ENCODE results near the gene KLF9.

Gene KLF9

DNA sequence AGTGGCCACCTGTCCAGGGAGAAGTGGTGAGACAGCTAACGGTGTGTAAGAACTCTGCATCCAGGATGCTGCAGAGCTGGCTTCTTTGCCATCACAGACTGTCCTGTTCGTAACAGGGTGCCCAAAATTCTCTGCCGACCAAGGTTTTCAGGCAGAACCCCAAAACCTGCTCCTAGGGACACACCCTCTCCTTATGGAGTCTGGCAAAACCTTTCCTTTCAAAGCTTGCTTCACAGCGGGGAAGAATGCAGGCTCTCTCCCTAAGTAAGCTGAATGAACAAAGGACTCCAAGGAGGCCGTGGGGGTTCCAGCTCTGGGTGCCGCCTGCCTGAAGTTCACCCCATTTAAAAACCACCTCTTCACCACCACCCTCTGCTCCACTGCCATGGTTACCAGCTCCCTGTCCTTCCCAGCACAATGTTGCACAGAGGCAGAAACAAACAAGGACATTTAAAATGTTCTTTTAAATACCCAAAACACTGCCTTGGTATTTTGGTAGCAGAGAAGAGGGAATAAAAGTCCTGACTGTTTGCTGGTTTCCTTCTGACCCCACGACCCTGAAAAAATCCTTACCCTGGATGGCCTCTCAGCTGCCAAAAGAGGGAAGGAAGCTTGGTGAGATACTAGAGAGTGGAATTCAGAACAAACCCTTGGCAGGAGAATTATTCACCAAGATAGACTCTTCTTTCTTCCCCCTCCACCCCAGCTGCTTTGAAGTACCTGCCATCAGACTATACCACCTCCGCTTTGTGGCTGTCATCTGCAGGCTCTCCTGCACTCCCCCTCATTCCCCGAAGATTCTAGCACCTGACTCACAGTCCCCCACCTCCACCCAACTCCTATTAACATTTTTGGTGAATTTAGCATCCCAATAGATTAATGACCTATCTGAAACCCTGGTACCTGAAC is 7.1 kb upstream of the KLF9 start:
- DNase-seq = peak; percentile 20

DNA sequence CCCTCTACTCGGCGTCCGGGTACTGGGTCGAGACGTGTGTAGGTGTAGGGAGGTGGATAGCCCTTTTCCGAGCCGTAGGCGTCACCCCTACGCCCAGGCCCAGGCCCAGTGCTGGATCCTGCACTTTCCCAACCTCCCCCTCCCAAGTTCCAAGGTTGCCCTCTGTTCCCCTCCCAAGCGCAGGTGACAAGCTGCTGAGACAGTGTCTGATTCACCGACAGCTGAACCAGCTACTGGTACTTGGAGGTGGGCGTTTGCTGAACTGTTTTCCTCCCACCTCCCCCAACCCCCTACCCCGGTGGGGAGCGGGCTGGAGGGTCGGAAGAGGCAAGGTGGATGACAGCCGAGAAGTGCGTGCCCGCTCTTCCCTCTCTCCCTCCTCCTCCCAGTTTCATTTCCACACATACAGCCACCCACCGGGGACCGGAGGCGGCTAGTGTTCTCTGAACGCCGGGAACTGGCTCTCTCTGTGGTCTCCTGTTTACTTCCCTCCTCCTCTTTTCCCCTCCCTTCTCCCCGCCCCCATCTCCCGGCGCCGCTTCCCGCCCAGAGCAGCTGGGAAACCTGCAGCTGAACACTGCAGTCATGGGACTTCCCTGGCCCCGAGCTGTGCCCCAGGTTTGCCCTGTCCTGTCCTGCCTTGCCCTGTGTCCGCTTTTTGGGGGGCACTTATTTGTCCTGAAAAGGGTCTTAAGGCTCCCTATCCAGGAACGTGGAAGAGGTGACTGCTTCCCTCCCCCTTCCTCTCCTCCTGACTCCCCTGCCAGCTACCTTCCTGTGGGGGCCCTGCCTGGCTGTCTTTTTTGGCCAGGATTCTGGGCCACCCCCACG is 6.2 kb upstream of the KLF9 start:
- DNase-seq = peak; percentile 89

DNA sequence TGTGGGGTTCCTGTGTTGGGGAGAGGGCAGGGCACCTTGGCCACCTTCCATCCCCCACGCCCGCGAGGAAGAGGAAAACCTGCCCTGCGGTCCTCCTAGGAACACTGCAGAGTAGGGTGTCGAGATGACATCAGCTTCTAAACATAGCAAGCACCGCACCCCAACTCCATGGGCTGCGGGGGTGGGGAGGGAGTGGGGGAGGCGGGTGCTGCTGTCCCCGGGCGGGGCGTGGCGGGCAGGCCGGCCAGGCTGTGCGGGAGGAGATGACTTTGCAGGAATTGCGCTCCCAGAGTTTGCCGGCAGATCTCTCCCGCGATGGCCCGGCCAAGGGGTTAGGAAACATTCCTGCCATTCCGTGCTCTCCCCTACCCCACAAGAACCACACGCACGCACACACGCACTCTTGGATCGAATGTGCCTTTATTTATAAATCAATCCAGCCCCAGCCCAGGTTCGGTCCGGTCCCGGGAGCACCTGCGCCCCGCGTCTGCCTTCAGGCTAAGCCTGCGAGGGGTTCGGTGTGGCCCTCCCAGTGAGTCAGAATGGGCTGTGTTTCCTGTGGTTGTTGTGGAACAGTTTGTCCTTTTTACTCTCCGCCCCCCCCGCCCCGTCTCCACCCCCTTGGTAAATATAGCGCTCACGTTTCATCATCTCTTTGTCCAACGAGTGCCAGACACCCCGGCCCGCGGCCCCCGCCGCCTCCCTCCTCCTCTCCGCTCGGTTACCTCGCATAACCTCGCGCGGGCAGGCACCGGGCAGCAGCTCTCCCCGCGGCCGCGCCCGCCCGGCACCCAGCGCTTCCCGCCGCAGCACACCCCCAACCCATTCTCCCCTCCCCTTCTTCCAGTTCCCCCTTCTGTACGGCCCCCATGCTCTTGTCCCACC is 5.3 kb upstream of the KLF9 start:
- peak; percentile 86 for DNase-seq

DNA sequence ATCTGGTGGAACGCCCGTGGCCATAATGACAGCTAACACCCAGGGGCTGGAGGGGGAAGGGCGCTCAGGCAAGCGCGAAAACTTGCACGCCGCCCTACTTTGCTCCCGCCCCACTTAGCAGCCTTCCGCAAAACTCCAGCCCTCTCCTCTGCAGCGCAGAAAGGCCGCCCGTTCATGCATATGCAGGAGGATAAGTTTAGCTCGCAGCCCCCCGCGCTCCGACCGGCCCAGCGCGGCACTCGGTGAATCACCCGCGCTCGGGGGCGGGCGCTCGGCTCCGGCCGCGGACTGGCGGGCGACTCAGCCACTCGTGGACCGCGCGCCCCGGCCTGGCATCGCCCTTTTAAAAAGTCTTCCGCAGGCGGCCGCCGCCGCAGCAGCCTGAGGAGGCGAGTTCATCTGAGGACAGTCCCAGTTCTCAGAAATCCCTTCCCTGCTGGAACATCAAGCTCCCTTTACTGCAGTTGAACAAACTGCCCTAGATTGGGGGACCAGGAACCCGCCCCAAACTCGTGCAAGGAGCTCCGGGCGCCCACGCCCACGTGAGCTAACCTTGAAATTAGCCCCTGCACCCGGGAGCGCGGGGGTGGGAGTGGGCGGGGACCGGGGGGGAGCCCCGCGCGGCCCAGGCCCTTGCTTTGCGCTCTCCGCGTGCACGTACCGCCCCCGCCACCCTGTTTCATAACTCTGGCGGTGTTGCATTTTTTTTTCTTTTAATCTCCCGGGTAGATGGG is 4.5 kb upstream of the KLF9 start:
- DNase-seq = peak; percentile 93

DNA sequence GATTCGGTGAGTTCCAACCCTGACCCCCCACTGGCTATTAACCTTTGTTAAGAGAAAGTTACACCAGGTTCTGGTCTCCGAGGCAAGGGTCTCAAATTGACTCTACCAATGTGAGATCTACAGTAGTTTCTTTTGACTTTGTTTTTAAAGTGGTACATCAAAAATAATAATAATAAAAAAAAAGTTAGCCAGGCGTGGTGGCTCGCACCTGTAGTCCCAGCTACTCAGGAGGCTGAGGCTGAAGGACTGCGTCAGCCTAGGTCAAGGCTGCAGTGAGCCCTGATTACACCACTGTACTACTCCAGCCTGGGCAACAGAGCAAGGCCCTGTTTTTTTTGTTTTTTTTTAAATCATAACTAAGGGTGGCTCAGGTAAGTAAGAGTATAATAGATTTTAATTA is 1.0 kb upstream of the KLF9 start:
- DNase-seq = no peak

DNA sequence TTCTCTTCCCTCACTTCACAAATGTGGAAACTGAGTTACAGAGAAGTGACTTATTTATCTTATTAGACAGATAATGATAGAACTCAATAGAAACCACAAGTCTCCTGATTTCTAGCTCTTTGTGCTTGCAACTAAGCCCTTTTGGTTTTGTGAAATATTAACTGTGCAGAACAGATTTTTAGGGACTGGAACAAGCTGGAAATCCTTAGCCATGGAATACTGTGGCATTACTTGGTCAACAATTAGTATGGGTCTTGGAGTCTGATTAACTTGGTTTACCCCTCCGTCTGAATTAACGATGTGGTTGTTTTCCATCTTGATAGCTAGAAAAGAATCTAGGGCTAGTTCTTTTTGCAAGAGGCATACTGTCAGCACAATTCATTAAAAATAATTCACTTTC is 584 bp upstream of the KLF9 start:
- no peak for DNase-seq

DNA sequence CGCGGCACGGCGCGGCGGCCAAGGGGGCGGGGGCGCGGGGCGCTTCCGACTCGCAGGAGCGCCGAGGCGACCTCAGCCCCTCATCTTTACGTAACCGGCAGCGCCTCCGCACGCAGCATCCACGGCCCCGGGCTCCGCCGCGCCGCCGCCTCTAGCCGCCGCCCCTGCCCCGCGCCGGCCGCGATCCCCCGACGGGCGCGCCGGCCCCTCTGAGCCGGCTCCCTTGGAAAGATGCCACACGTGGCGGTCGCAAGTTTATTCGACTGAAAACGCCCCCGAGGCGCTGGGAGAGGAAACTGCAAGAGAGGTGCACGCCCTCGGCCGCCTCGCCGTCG is 1.0 kb downstream of the KLF9 start:
- DNase-seq = no peak

DNA sequence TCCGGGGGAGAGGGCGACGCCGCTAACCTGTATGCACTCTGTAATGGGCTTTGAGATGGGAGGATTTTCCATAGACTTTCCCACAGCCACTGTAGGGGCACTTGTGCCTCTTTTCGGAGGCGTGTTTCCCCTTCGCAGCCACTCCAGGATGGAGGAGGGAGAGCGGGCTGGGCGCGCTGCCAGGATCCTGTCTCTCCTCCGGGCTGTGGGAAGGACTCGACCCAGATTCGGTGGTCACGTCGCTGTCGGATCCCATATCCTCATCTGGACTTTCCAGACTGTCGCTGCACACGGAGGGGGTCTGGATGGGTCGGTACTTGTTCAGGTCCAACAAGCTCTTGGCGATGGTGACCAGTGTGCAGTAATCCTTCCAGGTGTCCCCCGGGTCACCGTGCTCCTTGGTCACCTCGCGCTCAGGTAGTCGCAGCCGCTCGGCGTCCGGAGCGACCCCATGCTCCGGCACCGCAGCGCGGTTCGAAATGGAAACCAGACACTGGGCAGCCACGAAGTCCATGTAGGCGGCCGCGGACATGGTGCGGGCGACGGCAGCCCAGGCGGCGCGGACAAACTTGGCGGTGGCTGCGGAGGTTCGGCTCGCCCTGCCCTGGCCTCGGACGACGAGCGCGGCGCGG is 1.5 kb downstream of the KLF9 start:
- peak; percentile 85 for DNase-seq

DNA sequence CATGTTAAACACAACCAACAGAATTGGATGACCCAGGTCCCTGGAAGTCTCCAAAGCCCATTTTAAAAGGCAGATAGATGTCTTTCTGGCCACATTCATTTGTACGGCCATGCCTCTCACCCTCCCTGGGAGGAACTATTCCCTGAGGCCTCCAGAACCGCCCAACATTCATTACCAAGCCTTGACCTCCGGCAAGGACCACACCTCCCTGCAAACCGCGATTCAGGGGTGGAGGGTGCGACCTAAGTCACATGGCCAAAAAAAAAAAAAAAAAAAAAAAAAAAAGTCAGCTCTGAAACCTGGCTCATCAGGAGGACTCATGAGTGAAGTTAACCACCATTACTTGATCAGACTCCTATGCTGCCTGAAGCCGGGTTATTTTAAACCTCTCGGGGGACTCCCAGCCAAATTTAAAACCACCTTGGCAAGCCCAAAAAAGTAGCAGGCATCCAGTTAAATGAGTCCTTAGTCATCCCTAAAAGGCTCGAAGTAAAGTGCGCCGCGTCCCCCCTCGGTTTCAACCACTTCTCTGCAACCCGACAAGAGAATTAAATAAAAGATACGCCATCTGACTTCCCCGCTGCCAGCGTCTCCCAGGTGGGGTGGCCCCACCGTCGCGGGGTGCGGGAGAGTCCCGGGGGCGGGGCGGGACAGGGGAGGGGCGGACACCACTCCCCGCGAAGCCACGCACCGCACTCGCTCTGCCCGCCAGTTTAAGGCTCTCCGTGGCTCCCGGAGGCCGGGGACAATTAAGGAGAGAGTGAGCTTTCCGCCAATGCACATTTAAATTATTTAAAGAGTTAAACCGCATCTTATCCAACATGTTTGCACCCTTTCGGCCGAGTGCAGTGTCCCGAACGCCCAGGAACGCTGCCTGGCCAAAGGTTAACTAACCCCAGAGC is 2.3 kb downstream of the KLF9 start:
- DNase-seq = peak; percentile 43

DNA sequence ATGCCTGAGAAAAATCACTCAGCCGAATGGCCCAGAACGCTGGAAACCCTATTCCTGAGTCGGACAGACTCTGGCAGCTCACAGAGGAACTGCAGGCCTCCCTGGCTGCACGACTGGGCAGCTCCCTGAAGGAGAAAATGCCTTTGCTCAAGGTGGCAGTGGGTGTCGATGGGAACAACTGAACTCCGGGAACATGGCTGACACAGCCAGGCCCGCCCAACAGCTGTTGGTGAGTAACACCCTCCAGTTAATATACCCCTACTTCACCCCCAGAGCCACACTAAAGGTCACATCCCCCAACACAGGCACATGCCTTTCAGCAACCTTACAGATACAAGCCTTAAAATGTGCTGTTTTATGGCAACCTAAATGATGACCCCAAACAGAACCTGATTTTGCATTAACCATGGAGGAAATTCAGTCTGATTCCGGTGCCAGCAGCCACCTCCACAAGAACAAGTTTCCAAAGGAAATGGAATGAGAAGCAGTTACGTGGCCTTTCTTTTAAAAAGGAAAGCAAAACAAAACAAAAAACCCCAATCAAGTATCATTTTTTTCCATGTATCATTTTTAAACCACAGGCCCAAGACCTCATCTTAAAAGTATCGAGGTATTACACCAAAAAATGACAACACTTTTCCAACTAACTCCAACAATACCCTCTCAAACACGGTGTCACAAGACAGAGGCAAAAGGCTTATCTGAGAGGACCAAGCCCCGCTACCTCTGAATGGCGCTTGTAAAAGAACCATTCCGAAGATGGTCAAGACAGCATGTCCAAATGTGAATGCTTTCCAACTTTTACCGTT is 3.1 kb downstream of the KLF9 start:
- peak; percentile 49 for DNase-seq

DNA sequence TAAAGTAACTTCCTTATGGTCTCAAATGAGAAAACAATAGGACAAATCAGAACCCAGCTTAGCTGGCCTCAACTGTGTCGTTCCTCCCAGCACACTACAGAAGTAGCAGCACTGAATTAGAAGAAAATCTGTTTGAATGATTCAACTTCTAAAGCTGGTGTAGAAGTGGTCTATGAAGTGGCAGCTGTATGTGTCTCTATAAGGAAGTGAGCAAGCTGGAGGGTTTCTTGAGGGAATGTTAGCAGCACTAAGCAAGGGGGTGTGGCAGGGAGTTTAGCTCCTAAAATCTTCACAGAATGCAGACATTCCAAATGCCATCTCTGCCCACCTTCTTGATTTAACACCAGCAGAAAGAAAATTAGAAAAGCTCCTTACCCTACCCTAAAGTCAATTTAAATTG is 4.1 kb downstream of the KLF9 start:
- DNase-seq = no peak

DNA sequence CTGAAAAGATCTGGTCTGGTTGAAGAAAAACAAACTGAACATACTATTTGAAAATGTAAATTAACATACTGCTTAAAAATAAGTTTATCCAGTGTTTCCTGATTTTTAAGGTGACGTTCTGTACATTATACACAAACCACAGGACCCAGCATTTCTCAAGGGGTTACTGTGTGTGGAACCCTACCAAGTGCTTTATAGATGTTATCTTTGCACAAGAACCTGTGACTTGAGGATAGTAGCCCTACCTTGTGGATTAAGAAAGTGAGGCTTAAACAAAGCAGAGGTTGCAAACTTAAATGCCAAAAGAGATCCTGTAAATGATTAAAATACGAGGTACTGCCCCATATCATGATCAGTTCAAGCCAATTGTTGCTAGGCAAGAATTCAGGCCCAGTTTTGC is 4.7 kb downstream of the KLF9 start:
- DNase-seq = no peak

DNA sequence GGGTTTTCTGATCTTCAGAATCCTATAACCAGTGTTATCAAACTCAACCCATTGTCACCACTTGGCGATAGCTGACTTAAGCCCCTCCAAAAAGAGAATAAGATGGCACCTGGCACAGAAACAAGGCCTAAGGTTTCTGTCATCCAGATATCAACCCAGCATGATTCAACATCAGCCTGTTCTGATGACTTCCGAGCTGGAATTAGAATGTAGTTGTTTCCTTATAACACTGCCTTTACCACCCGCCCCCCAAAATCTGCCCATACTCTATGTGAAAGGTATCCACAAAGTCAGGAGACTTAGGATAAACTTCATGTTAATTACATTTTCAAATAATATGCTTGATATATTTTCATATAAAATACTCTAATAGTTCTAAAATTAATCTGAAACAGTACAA is 5.2 kb downstream of the KLF9 start:
- no peak for DNase-seq

DNA sequence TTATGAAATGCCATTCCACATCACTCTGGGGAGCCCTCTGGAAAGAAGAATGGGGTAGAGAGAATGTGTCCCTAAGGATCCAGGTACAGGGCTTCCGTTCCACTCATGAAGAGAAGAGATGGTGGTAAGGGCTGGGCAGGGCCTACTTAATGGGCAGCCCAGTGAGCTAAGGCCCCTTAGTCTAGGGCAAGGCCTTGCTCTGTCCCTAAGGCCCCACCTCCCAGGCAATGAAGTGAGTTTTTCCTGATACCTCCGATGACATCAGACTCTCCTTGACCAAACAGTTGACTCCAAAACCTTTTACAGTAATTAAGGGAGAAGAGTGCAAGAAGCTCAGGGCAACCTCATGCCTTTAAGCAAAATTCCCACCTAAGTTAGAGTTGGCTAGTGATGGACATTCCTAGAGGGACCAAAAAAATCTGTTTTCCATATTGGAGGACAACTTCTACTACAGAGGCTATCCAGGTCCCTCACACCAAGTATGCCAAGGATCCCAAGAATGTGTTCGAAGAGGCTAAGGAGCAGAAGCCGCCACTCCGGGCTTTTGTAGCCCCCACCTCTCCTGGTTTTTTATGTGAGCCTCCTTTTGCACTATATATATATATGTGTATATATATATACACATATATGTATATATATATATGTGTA is 5.9 kb downstream of the KLF9 start:
- DNase-seq = no peak

DNA sequence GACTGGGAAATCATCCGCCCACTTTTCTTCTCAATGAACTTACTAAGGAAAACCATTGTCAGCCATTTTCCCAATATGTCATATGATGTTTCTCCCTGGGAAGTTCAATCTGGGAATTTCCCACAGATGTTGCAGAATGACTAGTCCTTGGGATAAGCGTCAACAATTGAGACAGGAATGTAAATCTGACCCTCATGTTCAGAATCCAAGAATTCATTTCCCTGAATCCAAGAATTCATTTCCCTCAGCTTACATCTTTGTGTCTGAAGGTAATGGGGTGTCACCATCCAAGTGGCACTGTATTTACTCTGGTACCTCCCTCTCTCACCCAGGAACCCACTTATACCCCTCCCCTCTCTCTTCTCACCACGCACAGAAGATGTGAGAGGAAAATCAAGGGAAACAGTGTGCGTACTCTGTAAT is 7.4 kb downstream of the KLF9 start:
- DNase-seq = peak; percentile 61

DNA sequence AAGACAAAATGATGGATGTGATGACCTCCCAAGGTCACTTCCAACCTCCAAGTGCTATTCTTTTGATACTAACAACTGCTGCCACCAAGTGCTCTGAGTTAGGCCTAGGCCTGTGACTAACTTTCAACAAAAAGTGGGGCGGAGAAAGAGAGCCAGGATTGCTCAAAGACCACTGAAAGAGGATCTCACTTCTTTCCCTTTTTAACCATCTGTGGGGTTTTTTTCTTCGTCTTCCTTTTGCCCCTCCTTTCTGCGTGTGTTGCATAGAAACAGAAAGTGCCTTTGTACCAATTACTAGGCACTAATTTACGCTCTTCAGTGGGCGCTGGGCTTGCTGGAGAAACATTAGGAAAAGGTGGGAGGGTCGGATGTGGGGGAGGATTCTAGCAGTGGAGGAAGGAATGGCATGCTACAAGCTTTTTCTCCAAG is 8.0 kb downstream of the KLF9 start:
- peak; percentile 33 for DNase-seq

DNA sequence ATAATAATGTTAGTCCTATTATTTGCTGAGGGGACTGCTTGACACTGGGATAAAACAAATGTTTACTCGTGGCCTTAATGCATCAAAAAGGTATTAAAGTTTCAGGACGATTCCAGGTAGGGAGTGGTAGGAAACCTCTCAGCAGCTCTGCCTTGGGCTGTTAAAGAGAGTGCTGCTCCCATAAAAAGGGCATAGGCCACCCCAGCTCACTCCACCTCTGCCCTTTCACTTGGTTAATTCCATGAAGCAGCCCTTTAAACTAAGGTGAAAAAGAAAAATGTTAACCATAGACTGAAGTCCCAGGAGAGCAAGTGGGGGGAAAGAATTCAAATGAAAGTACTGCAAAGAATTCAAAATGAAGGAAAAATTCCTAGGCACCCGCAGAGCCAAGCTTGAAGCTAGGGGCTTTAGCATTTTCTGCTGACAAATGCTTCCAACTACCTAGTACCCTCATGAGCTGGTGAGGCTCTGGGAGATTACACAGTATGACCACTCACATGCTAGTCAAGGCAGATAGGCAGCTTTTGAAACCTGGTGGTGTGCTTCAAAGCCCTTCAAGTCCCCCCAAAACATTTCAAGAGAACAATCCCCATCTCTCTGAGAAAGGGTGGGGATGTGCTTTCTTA is 8.5 kb downstream of the KLF9 start:
- DNase-seq = no peak

DNA sequence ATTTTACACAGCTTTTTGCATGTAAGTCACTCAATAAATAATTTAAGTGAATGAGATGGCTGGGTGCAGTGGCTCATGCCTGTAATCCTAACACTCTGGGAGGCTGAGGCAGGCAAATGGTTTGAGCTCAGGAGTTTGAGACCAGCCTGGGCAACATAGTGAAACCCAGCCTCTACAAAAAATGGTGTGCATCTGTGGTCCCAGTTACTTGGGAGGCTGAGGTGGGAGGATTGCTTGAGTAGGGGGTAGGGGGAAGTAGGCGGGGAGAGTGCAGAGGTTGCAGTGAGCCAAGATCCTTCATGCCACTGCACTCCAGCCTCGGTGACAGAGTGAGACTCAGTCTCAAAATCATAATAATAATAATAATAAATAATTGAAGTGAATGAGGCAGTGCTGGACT is 10.2 kb downstream of the KLF9 start:
- no peak for DNase-seq

DNA sequence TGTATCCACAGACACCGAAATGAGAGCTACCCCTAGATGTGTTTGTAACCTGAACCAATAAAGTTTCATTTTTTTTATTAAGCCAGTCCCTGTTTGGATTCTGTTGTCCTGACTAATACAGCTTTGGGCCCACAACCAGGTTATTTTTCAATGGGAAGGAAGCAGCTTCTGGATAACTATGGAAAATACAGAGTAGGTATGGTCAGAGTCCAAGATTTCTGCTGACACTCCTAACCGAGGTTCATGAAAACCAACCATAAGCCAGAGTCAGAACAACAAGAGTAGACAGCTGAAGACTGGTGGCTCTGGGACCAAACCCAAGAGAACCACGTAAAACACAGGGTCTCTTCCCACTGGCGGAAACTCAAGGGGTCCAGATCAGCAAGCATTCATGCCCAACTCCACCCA is 10.8 kb downstream of the KLF9 start:
- no peak for DNase-seq

All from eye (tissue), 1 donor.